ENCODE data around the gene RPL3.

Gene RPL3

DNA sequence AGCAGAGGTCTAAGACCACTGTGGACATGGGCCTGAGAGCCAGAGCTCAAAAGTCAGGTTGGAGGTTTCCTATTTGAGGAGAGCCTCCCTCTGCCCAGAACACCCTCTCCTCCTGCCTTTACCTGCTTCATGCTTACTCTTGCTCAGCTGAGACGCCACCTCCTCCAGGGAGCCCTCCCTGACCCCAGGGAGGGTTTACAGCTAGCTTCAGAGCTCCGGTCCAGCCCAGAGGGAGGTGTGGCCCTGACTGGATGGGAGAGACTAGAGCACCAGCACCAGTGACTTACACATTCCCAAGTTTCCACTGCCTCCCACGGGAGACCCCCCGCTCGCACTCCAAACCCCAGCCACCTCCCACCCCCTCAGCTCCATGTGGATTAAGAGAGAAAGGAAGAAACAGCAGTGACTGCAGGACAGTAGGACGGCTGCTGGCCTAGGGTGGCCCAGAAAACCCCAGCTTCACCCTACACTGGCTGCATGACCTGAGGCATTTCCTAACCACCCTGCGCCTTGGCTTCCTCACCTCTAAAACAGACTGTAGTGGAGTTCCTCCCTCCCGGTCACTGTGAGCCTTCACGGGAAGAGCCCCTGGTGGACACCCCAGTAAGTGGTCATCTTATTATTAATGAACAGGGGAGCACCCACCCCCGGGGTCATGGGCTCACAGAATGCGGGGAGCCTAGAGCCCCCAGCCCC, 50.2 kb downstream of the RPL3 start:
- no peak for TF ChIP-seq POLR2AphosphoS5 (IDR thresholded peaks at IDR 0.05; ENCODE audit: low read depth, low read length)
- TF ChIP-seq, protein P1, sequence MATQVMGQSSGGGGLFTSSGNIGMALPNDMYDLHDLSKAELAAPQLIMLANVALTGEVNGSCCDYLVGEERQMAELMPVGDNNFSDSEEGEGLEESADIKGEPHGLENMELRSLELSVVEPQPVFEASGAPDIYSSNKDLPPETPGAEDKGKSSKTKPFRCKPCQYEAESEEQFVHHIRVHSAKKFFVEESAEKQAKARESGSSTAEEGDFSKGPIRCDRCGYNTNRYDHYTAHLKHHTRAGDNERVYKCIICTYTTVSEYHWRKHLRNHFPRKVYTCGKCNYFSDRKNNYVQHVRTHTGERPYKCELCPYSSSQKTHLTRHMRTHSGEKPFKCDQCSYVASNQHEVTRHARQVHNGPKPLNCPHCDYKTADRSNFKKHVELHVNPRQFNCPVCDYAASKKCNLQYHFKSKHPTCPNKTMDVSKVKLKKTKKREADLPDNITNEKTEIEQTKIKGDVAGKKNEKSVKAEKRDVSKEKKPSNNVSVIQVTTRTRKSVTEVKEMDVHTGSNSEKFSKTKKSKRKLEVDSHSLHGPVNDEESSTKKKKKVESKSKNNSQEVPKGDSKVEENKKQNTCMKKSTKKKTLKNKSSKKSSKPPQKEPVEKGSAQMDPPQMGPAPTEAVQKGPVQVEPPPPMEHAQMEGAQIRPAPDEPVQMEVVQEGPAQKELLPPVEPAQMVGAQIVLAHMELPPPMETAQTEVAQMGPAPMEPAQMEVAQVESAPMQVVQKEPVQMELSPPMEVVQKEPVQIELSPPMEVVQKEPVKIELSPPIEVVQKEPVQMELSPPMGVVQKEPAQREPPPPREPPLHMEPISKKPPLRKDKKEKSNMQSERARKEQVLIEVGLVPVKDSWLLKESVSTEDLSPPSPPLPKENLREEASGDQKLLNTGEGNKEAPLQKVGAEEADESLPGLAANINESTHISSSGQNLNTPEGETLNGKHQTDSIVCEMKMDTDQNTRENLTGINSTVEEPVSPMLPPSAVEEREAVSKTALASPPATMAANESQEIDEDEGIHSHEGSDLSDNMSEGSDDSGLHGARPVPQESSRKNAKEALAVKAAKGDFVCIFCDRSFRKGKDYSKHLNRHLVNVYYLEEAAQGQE (IDR thresholded peaks at IDR 0.05; ENCODE audit: insufficient read depth in 1 of 2, low read depth in 2 of 2, low read length in 2 of 2), result no peak
- TF ChIP-seq TAF1 (IDR thresholded peaks at IDR 0.05; ENCODE audit: borderline replicate concordance, insufficient read depth, low read length), result no peak
- no peak for TF ChIP-seq FOXP2 (optimal IDR thresholded peaks at IDR 0.05; ENCODE audit: borderline replicate concordance, extremely low read depth, extremely low read length, insufficient read depth)
- no peak for TF ChIP-seq SIN3A (IDR thresholded peaks at IDR 0.05; ENCODE audit: borderline replicate concordance, insufficient read depth, low read length)

DNA sequence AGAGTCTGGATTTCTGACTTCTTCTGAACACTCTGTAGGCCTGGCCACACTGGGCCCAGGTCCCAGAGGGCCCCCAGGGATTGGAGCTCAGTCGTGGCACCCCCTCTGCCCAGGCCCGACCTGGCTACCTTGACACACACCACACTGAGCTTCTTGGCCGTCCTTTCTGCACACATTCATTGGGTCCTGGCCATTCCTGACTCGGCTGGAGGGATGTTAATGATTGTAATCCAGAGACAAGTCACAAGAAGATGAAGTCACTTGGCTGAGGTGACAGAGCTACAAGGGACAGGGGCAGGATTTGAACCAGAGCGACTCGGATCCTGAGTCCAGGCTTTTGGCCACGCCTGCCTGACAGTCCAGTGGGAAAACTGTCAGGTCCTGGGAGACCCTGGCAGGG, 50.8 kb downstream of the RPL3 start:
- TF ChIP-seq SIN3A (IDR thresholded peaks at IDR 0.05; ENCODE audit: borderline replicate concordance, insufficient read depth, low read length) (no peak), FOXP2 (optimal IDR thresholded peaks at IDR 0.05; ENCODE audit: borderline replicate concordance, extremely low read depth, extremely low read length, insufficient read depth) (no peak), POLR2AphosphoS5 (IDR thresholded peaks at IDR 0.05; ENCODE audit: low read depth, low read length) (no peak), TAF1 (IDR thresholded peaks at IDR 0.05; ENCODE audit: borderline replicate concordance, insufficient read depth, low read length) (no peak)
- TF ChIP-seq, protein P1 (IDR thresholded peaks at IDR 0.05; ENCODE audit: insufficient read depth in 1 of 2, low read depth in 2 of 2, low read length in 2 of 2), result no peak

DNA sequence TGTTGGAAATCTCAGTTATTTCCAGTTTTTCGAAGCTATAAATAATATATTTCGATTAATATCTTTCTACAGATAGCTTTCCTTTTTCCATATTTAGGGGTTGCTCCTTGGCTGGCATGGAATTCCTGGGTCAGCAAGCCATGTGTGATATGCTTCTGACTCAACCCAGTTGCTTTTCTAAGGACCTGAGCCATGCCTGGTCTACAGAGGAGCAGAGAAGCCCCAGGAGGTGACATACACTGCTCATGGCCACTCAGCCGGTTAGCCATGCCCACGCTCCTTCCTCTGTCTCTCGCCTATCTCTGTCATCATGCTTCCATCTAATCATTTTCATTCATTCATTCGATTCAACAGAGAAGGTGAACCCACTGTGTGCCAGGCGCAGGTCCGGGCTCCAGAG, 51.4 kb downstream of the RPL3 start:
- TF ChIP-seq, protein P1 (IDR thresholded peaks at IDR 0.05; ENCODE audit: insufficient read depth in 1 of 2, low read depth in 2 of 2, low read length in 2 of 2), result no peak
- TF ChIP-seq FOXP2 (optimal IDR thresholded peaks at IDR 0.05; ENCODE audit: borderline replicate concordance, extremely low read depth, extremely low read length, insufficient read depth) (no peak), SIN3A (IDR thresholded peaks at IDR 0.05; ENCODE audit: borderline replicate concordance, insufficient read depth, low read length) (no peak), TAF1 (IDR thresholded peaks at IDR 0.05; ENCODE audit: borderline replicate concordance, insufficient read depth, low read length) (no peak), POLR2AphosphoS5 (IDR thresholded peaks at IDR 0.05; ENCODE audit: low read depth, low read length) (no peak)

DNA sequence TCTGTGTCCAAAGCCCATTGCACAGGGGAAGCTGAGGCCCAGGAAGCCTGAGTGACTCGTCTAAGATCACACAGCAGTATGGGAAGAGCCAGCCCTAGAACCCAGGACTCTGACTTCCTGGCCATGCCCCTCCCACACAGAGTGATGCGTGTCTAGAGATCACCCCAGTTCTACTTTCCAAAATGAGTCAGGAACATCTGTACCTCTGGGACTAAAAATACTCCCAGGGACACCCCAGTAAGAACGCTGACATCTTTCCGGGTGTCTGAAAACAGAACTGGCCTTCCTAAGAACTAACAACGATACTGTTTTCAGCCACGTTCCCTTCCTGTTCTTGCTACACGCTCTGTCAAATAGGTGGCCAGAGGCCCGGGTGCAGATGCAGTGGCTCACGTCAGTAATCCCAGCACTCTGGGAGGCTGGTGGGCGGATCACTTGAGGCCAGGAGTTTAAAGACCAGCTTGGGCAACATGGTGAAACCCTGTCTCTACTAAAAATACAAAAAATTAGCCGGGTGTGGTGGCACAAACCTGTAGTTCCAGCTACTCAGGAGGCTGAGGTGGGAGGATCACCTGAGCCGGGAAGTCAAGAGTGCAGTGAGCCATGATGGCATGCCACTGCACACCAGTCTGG, 52.9 kb downstream of the RPL3 start:
- TF ChIP-seq SIN3A (IDR thresholded peaks at IDR 0.05; ENCODE audit: borderline replicate concordance, insufficient read depth, low read length), result no peak
- TF ChIP-seq, protein P1 (IDR thresholded peaks at IDR 0.05; ENCODE audit: insufficient read depth in 1 of 2, low read depth in 2 of 2, low read length in 2 of 2), result no peak
- TF ChIP-seq FOXP2 (optimal IDR thresholded peaks at IDR 0.05; ENCODE audit: borderline replicate concordance, extremely low read depth, extremely low read length, insufficient read depth), result no peak
- no peak for TF ChIP-seq POLR2AphosphoS5 (IDR thresholded peaks at IDR 0.05; ENCODE audit: low read depth, low read length)
- TF ChIP-seq TAF1 (IDR thresholded peaks at IDR 0.05; ENCODE audit: borderline replicate concordance, insufficient read depth, low read length), result no peak
